K562 (cell line): Measurements from ENCODE around the gene EPB42. TPM values are rescaled to one million over a fixed set of nuclear protein-coding genes. Genes with fewer than 3 reads are reported as not detected.

ENCODE experiments used
- C11orf30 ChIP-seq: fragments of 450-650 bp; IDR thresholded peaks from 2 replicates; pipeline ENCODE4 v1.6.1; 2016; ENCODE audit warnings: low read depth, mild to moderate bottlenecking
- COPS2 ChIP-seq: fragments of 450-650 bp; conservative IDR thresholded peaks from 2 replicates; pipeline ENCODE4 v1.6.1; 2016; ENCODE audit warnings: mild to moderate bottlenecking, moderate library complexity
- ELF4 ChIP-seq: fragments of 450-650 bp; formaldehyde crosslinking; IDR thresholded peaks from 2 replicates; pipeline ENCODE4 v1.4.0; 2022; ENCODE audit warnings: missing genetic modification characterization
- ETV6 ChIP-seq, 3 experiments: fragments of 150-350 bp in 1 of 3; sonication (generic) in 1 of 3; formaldehyde crosslinking in 1 of 3; IDR thresholded peaks; 2 replicates each; pipeline versions ENCODE4 v1.6.1 to v1.8.0; 2014 to 2022; ENCODE audit warnings: borderline replicate concordance in 2 of 3, low read depth in 2 of 3, antibody characterized with exemption in 1 of 3, low read length in 1 of 3, mild to moderate bottlenecking in 1 of 3, missing genetic modification reagents in 1 of 3
- FOSL1 ChIP-seq: fragments of 200-800 bp; sonication (Bioruptor generic); conservative IDR thresholded peaks from 2 replicates; pipeline ENCODE4 v1.6.1; 2016; ENCODE audit warnings: missing genetic modification characterization, missing compliant biosample characterization
- KAT7 ChIP-seq: sonication (generic); formaldehyde crosslinking; IDR thresholded peaks from 2 replicates; pipeline ENCODE4 v1.8.0; 2022; ENCODE audit warnings: missing genetic modification reagents, mild to moderate bottlenecking, borderline replicate concordance
- MEF2D ChIP-seq: conservative IDR thresholded peaks from 2 replicates; pipeline ENCODE4 v1.6.1; 2016; ENCODE audit warnings: low read depth, missing genetic modification characterization, missing compliant biosample characterization
- NFYB ChIP-seq: IDR thresholded peaks from 2 replicates; pipeline ENCODE4 v1.6.1; 2011; ENCODE audit warnings: mild to moderate bottlenecking, moderate library complexity; ENCODE audit not compliant: insufficient read length; ENCODE audit errors: extremely low read depth
- PHF20 ChIP-seq: fragments of 450-650 bp; IDR thresholded peaks from 2 replicates; pipeline ENCODE4 v1.6.1; 2018; ENCODE audit not compliant: partially characterized antibody
- POLR2AphosphoS5 ChIP-seq: IDR thresholded peaks from 2 replicates; pipeline ENCODE4 v1.6.1; 2011; ENCODE audit warnings: mild to moderate bottlenecking, low read depth, low read length, moderate library complexity; ENCODE audit not compliant: control insufficient read depth, insufficient read depth
- POLR3G ChIP-seq: IDR thresholded peaks from 2 replicates; pipeline ENCODE4 v1.6.1; 2011; ENCODE audit not compliant: insufficient read length, insufficient replicate concordance; ENCODE audit errors: extremely low read depth
- PRPF4 ChIP-seq: fragments of 200-400 bp; formaldehyde crosslinking; IDR thresholded peaks from one replicate; pipeline ENCODE4 v1.6.1; 2017; ENCODE audit warnings: low read length, low read depth, mild to moderate bottlenecking; ENCODE audit not compliant: insufficient read depth, poor library complexity, severe bottlenecking
- RBM22 ChIP-seq: fragments of 200-400 bp; formaldehyde crosslinking; IDR thresholded peaks from 2 replicates; pipeline ENCODE4 v1.6.1; 2018; ENCODE audit warnings: low read length, low read depth; ENCODE audit not compliant: poor library complexity, severe bottlenecking
- SMAD4 ChIP-seq: fragments of 250-450 bp; sonication (Bioruptor Pico); conservative IDR thresholded peaks from 2 replicates; pipeline ENCODE4 v1.8.0; 2021; ENCODE audit warnings: inconsistent platforms, mild to moderate bottlenecking, moderate library complexity
- TAF9B ChIP-seq: fragments of 450-650 bp; IDR thresholded peaks from 2 replicates; pipeline ENCODE4 v1.6.1; 2018; ENCODE audit warnings: mild to moderate bottlenecking; ENCODE audit not compliant: partially characterized antibody
- TAL1 ChIP-seq: fragments of 450-650 bp; IDR thresholded peaks from 2 replicates; pipeline ENCODE4 v1.6.1; 2016; ENCODE audit warnings: mild to moderate bottlenecking
- TBP ChIP-seq: optimal IDR thresholded peaks from 2 replicates; pipeline ENCODE3; 2011; ENCODE audit warnings: low read depth, low read length, improper control_type of control experiment
- TCF7L2 ChIP-seq: fragments of 150-350 bp; IDR thresholded peaks from 2 replicates; pipeline ENCODE4 v1.6.1; 2016; ENCODE audit warnings: low read depth, mild to moderate bottlenecking, low read length, moderate library complexity
- U2AF2 ChIP-seq: fragments of 200-400 bp; formaldehyde crosslinking; optimal IDR thresholded peaks from 2 replicates; pipeline ENCODE3; 2017; ENCODE audit warnings: low read depth, mild to moderate bottlenecking, low read length
- ZNF140 ChIP-seq: fragments of 250-450 bp; sonication (Bioruptor Pico); IDR thresholded peaks from 2 replicates; pipeline ENCODE4 v1.8.0; 2021; ENCODE audit warnings: moderate library complexity, mild to moderate bottlenecking, inconsistent platforms
- ZNF184 ChIP-seq: sonication (generic); formaldehyde crosslinking; IDR thresholded peaks from 2 replicates; pipeline ENCODE4 v1.5.0; 2020; ENCODE audit warnings: missing genetic modification reagents
- ZNF212 ChIP-seq: fragments of 450-650 bp; formaldehyde crosslinking; IDR thresholded peaks from 2 replicates; pipeline ENCODE4 v1.4.0; 2020; ENCODE audit warnings: mild to moderate bottlenecking
- polyA plus RNA-seq, 8 experiments: library from polyadenylated mRNA; depleted of rRNA in 4 of 8; stranded (reverse) in 5 of 8; unstranded in 3 of 8; fragments of >200 nt; fragmentation: Nextera tagmentation in 2 of 8; fragmentation: Illumina TruSeq in 1 of 8; extraction: Ambion mirVana in 2 of 8; extraction: Trizol in 1 of 8; gene quantifications; 2 replicates each; pipeline versions ENCODE4 v1.2.1 to v1.2.3, GENCODE V29; 2011 to 2014; ENCODE audit warnings: inconsistent platforms in 1 of 8, missing spikeins in 1 of 8
- total RNA-seq, 7 experiments: library from RNA; depleted of rRNA in 6 of 7; stranded (reverse); fragments of >200 nt in 6 of 7; fragmentation: Illumina TruSeq in 2 of 7; extraction: Trizol in 2 of 7; gene quantifications; 2 replicates each; pipeline versions ENCODE4 v1.2.1 to v1.2.3, GENCODE V29; 2011 to 2021; ENCODE audit warnings: low replicate concordance in 1 of 7
- TF ChIP-seq, protein P1 (sequence below): fragments of 250-450 bp; sonication (Bioruptor Pico); IDR thresholded peaks from 2 replicates; pipeline ENCODE4 v1.8.0; 2022; ENCODE audit warnings: moderate library complexity, mild to moderate bottlenecking, inconsistent platforms
- TF ChIP-seq, protein P2 (sequence below), 2 experiments: fragments of 450-650 bp; IDR thresholded peaks; 2 replicates each; pipeline ENCODE4 v1.6.1; 2016
- TF ChIP-seq, protein P3 (sequence below): fragments of 250-450 bp; sonication (Bioruptor Pico); IDR thresholded peaks from 2 replicates; pipeline ENCODE4 v1.5.0; 2021
- TF ChIP-seq, protein P4 (sequence below): sonication (generic); formaldehyde crosslinking; IDR thresholded peaks from 2 replicates; pipeline ENCODE4 v1.8.0; 2022; ENCODE audit warnings: missing genetic modification reagents, mild to moderate bottlenecking, moderate library complexity, borderline replicate concordance

The EPB42 gene
- total and polyA plus RNA-seq, 9 of the 15 experiments (the other 6 are each of a cell fraction or from before 2014, with no cell fraction given), result 0.38 to 2.3 (median 1.4) TPM

- TF ChIP-seq FOSL1 (0 out of 2 replicates have a peak, but pooled peaks have one; percentile 17), TAF9B (peak; percentile 34), TAL1 (peak; percentile 80), POLR3G (no peak), C11orf30 (peak; percentile 97), COPS2 (no peak), TBP (no peak), U2AF2 (no peak), TCF7L2 (no peak), KAT7 (no peak), PRPF4 (no peak), PHF20 (peak; percentile 30), ELF4 (no peak; the same call in 1 of the 2 replicates), NFYB (no peak), ZNF212 (CRISPR knock-in tag) (no peak), SMAD4 (peak; percentile 60; the same call in 1 of the 2 replicates), MEF2D (tag) (no peak), ZNF184 (CRISPR knock-in tag) (no peak), POLR2AphosphoS5 (peak; percentile 66), ZNF140 (CRISPR knock-in tag) (no peak), RBM22 (no peak), ETV6 (IDR thresholded peaks at IDR 0.05; ENCODE audit: borderline replicate concordance in 1 of 2, low read depth in 2 of 2, low read length in 1 of 2) (peak in 1 of 2 experiments; percentile 67; a peak in 1 of 4 replicates), ETV6 (CRISPR knock-in tag; IDR thresholded peaks at IDR 0.05; ENCODE audit: borderline replicate concordance) (no peak)
- TF ChIP-seq, protein P1, sequence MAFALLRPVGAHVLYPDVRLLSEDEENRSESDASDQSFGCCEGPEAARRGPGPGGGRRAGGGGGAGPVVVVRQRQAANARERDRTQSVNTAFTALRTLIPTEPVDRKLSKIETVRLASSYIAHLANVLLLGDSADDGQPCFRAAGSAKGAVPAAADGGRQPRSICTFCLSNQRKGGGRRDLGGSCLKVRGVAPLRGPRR (CRISPR knock-in tag), result no peak
- TF ChIP-seq, protein P2, sequence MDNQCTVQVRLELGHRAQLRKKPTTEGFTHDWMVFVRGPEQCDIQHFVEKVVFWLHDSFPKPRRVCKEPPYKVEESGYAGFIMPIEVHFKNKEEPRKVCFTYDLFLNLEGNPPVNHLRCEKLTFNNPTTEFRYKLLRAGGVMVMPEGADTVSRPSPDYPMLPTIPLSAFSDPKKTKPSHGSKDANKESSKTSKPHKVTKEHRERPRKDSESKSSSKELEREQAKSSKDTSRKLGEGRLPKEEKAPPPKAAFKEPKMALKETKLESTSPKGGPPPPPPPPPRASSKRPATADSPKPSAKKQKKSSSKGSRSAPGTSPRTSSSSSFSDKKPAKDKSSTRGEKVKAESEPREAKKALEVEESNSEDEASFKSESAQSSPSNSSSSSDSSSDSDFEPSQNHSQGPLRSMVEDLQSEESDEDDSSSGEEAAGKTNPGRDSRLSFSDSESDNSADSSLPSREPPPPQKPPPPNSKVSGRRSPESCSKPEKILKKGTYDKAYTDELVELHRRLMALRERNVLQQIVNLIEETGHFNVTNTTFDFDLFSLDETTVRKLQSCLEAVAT (IDR thresholded peaks at IDR 0.05), result no peak
- TF ChIP-seq, protein P3, sequence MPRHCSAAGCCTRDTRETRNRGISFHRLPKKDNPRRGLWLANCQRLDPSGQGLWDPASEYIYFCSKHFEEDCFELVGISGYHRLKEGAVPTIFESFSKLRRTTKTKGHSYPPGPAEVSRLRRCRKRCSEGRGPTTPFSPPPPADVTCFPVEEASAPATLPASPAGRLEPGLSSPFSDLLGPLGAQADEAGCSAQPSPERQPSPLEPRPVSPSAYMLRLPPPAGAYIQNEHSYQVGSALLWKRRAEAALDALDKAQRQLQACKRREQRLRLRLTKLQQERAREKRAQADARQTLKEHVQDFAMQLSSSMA (CRISPR knock-in tag), result no peak
- TF ChIP-seq, protein P4, sequence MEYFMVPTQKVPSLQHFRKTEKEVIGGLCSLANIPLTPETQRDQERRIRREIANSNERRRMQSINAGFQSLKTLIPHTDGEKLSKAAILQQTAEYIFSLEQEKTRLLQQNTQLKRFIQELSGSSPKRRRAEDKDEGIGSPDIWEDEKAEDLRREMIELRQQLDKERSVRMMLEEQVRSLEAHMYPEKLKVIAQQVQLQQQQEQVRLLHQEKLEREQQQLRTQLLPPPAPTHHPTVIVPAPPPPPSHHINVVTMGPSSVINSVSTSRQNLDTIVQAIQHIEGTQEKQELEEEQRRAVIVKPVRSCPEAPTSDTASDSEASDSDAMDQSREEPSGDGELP, result 0 out of 2 replicates have a peak, but pooled peaks have one; percentile 12
Measured at GRCh38 chr15:43230640-43231115, 9.9 kb upstream of the EPB42 start (continued).
